GM19397 (cell line): Measurements from ENCODE around the gene MYLK.
"Not testable (repeated sequence)": the region's sequence is repeated elsewhere in the genome, so short reads cannot be mapped to it uniquely, and the experiment has no call there.

ENCODE experiments used
- ATAC-seq: cut with Tn5 transposase; IDR thresholded peaks from one replicate; pipeline ENCODE4 v1.9.1; 2021; ENCODE audit warnings: mild to moderate bottlenecking, moderate library complexity; ENCODE audit not compliant: unreplicated experiment

The MYLK gene, protein sequence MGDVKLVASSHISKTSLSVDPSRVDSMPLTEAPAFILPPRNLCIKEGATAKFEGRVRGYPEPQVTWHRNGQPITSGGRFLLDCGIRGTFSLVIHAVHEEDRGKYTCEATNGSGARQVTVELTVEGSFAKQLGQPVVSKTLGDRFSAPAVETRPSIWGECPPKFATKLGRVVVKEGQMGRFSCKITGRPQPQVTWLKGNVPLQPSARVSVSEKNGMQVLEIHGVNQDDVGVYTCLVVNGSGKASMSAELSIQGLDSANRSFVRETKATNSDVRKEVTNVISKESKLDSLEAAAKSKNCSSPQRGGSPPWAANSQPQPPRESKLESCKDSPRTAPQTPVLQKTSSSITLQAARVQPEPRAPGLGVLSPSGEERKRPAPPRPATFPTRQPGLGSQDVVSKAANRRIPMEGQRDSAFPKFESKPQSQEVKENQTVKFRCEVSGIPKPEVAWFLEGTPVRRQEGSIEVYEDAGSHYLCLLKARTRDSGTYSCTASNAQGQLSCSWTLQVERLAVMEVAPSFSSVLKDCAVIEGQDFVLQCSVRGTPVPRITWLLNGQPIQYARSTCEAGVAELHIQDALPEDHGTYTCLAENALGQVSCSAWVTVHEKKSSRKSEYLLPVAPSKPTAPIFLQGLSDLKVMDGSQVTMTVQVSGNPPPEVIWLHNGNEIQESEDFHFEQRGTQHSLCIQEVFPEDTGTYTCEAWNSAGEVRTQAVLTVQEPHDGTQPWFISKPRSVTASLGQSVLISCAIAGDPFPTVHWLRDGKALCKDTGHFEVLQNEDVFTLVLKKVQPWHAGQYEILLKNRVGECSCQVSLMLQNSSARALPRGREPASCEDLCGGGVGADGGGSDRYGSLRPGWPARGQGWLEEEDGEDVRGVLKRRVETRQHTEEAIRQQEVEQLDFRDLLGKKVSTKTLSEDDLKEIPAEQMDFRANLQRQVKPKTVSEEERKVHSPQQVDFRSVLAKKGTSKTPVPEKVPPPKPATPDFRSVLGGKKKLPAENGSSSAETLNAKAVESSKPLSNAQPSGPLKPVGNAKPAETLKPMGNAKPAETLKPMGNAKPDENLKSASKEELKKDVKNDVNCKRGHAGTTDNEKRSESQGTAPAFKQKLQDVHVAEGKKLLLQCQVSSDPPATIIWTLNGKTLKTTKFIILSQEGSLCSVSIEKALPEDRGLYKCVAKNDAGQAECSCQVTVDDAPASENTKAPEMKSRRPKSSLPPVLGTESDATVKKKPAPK (N-terminal part only)

DNA sequence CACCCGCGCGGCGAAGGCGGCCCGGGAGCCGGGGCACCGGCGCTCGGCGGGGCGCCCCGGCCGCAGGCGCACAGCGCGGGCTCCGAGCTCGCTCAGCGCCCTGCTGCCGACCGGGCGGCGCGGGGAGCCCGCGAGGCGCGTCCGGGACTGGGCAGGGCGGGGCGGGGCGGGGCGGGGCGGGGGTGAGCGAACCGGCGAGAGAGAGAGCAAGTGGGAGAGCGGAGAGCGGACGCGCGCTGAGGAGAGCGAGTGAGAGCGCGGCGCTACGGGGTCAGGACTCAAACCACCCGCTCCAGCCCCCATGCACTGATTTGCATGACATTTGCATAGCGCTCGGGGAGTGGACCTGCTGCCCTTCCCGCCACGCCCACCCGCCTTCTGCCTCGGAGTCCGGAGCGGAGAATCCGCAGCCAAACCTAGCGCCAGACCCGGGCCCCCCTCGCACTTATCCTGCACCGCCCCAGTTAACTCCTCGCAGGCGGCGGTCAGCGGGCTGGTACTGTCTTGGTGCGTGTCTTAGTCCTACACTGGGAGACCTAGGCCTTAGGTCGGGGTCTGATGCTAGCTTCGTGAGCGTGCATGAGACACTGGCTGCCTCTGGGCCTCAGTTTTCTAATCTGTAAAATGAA, at the start of gene MYLK:
MYLK (minus strand) TSS at position 130 of the 629 bp plus-strand sequence. CDS start 90,491 bp downstream, outside the sequence.
- peak; percentile 74 for ATAC-seq

DNA sequence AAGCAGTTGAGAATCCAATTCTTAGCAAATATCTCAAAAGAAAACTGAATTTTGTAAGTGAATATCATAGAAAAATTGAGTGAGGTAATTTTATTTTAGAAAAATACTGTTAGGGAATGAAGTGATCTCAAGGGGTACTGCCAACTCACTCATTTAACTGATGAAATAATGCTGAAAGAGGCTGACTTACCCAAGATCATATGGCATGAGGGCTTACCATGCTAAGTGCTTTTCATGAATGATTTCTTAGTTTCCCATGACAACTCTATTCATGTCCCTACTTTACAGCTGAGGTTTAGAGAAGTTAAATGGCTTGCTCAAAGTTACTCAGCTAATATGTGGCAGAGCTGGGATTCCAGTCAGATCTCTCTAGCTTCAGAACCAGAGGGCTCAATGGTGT, 46.3 kb upstream of the MYLK start:
- ATAC-seq = no peak

DNA sequence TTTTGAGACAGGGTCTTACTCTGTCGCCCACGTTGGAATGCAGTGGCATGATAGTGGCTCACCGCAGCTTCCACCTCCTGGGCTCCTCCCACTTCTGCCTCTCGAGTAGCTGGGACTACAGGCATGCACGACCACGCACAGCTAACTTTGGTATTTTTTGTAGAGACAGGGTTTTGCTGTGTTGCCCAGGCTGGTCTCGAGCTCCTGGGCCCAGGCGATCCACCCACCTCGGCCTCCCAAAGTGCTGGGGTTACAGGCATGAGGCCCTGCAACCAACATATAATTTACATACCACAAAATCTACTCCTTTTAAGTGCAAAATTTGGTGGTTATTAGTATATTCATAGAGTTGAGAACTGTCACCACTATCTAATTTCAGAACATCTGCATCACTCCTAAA, 45.2 kb upstream of the MYLK start:
- no peak for ATAC-seq

DNA sequence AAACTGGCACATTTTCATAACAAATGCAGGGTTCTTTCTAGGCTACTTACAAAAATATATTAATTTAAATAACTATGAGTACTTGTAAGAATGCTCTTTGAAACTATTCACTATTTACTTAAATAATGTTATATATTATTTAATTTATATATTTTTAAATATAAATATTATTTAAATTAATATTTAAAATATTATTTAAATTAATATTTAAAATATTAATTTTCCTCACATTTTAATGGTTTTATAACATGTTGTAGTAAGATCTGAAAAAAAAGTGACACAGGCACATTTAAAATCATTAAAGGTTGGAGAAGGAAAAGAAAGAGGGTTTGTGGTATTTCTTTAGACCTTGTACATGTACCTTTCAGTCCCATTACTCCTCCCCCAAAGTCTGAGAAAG, 42.3 kb upstream of the MYLK start:
- ATAC-seq = no peak

DNA sequence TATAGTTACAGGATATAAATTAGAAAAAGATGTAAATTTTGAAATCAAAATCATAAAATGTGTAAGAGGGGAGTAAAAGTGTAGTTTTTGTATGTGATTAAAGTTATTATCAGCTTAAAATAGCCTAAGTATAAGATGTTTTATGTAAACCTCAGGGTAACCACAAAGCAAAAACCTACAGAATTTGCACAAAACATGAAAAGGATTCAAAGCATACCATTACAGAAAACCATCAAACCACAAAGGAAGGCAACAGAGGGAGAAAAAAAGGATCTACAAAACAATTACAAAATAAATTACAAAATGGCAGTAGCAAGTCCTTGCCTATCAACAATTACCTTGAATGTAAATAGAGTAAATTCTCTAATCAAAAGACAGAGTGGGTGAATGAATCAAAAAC, 36.7 kb upstream of the MYLK start:
- ATAC-seq = no peak

DNA sequence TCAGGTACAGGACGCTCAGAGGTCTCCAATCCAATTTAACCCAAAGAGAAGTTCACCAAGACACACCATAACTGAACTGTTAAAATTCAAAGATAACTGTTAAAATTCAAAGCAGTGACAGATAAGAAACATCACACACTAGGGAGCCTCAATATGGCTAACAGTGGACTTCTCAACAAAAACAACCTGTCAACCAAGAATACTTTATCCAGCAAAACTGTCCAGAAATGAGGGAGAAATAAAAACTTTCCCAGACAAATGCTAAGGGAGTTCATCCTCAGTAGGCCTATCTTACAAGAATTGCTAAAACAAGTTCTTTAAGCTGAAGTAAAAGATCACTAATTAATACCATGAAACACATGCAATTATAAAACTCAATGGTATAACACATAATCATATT, 36.3 kb upstream of the MYLK start:
- no peak for ATAC-seq

DNA sequence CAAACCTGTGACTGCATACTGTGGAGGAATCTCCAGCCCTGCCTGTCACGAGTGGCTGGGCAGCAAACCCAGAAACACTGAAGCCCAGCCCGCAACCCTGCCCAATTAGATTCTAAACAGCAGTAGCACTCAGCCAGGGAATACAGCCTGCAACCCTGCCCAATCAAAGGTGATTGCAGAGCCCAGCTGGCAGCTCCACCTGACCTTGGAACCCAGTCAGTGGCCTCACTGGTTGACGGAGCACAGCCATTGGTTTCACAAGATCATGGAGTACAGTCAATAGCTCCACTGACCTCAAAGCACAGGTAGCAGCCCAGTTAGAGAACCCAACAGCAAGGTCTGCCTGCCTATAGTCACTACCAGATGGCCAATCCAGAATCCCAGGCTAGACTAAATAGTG, 35.2 kb upstream of the MYLK start:
- no peak for ATAC-seq

DNA sequence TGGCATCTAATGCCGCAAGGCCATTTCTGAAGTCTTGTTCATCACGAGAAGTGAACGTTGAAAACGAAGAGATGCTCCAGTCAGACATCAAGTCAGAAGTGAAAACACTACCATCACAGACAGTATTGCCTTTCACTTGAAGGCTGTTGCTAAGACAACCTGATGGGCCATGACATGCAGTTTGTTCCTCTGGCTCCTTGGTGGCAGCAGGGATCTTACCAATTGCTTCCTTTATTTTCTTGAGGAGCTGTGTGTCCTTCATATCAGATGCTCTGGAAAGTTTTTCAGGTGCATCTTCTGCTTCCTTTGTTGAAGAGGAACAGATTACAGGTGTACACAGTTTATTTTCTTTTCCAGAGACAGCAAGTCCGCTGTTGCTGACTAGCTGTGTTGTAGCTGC, 30.7 kb upstream of the MYLK start:
- no peak for ATAC-seq

DNA sequence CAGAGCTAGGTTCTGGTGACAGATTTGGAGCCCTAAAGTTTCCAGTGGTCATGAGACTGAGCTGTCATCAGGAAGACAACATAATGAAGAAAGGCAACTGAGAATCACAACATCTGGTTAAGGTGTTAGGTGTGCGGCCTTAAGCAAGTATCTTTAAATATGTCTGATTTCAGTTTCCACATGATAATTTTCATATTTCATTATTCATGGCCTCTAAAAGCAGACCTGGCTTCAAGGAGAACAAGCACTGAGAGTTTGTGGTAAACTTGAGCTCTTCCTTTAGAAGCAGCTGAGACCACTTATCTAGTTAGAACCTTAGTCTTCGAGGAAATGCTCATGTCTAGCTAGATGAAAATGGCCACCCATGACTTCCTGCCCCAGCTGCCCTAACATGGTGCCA, 25.7 kb upstream of the MYLK start:
- ATAC-seq = no peak

DNA sequence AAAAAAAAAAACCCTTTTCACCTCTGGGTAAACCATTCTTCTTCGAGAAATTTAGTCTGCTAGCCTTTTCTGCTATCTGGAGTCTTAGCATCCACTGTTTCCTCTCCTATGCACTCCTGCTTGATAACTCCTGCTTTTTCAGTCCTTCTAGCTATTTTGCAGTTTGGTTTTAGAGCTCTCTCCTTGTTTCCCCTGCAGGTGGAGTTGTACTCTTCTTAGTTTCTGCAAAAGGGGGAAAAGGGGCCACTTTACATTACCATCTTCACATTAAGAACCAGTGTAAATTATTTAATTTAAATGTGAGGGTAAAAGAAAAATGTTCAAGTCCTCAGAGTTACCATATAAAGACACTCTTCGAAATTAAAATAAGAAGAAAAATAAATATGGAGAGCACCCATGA, 23.6 kb upstream of the MYLK start:
- ATAC-seq = no peak

DNA sequence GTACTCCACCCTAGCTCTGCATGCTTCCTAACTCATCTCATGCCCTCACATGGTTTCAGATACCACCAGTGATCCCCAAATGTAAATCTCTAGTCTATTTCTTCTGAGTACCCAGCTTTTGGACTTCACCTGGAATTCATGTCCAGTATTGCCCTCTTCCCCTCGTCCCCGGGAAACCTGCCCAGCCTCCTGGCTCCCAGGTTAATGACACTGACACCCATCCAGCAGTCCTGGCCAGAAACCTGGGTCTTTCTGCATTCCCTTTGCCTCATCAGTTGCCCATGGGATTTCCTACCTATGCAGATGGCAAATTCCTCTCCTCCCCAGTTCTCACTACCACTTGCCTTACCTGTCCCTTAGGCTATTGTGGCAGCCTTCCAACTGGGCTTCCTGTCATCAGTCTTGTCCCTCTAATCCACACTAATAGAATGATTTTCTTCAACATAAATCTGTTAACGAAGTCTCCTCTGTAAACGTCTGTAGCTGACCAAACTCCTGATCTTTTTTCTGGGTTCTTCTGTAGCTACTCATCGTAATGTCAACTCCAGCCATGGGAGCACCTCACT, 15.3 kb upstream of the MYLK start:
- no peak for ATAC-seq

DNA sequence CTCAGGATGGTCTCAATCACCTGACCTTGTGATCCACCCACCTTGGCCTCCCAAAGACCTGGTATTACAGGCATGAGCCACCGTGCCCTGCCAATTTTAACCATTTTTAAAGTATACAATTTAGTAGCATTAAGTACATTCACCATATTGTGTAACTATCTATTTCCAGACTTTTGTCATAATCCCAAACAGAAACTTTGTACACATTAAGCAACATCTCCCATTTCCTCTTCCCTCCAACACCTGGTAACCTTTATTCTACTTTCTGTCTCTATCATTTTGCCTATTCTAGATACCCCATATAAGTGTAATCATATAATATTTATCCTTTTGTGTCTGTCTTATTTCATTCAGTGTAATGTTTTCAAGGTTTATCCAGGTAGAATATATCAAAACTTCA, 8.9 kb upstream of the MYLK start:
- no peak for ATAC-seq

DNA sequence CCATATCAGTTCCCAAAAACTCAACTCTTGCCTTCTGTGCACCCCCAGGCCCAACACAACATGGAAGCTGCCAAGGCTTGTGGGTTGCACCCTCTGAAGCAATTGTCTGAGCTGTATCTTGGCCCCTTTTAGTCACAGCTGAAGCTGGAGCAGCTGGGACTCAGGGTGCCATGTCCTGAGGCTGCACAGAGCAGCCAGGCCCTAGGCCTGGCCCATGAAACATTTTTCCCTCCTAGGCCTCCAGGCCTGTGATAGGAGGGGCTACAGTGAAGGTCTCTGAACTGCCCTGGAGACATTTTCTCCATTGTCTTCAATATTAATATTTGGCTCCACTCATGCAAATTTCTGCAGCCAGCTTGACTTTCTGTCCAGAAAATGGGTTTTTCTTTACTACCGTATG, 8.1 kb upstream of the MYLK start:
- ATAC-seq = no peak

DNA sequence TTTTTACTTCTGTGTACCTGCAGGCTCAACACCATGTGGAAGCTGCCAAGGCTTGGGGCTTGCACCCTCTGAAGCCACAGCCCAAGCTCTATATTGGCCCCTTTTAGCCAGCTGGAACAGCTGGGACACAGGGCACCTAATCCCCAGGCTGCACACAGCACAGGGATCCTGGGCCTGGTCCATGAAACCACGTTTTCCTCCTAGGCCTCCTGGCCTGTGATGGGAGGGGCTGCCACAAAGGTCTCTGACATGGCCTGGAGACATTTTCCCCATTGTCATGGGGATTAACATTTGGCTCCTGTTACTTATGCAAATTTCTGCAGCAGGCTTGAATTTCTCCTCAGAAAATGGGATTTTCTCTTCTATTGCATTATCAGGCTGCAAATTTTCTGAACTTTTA, 6.9 kb upstream of the MYLK start:
- not testable (repeated sequence) for ATAC-seq

DNA sequence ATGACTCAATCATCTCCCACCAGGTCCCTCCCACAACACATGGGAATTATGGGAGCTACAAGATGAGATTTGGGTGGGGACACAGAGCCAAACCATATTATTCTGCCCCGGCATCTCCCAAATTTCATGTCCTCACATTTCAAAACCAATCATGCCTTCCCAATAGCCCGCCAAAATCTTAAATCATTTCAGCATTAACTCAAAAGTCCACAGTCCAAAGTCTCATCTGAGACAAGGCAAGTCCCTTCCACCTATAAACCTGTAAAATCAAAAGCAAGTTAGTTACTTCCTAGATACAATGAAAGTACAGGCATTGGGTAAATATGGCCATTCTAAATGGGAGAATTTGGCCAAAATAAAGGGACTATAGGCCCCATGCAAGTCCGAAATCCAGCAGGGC, 6.0 kb upstream of the MYLK start:
- ATAC-seq = not testable (repeated sequence)

DNA sequence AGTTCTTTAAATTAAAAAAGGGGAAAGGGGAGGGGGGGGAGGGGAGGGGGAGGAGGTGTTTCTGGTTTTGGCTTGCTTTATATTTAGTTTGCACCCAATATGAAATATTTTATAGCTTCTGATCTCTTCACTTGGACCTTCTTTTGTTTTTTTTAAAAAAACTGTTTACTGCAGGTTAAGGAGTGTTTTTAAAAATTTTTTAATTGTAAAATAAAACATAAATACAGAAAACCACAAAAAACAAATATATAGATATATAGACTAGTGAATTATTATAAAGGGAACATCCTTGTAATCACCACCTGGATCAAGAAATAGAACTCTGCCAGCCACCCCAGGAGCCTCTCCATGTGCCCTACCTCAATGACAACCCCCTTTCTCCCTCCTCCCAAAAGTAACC, 861 bp upstream of the MYLK start:
- ATAC-seq = no peak

DNA sequence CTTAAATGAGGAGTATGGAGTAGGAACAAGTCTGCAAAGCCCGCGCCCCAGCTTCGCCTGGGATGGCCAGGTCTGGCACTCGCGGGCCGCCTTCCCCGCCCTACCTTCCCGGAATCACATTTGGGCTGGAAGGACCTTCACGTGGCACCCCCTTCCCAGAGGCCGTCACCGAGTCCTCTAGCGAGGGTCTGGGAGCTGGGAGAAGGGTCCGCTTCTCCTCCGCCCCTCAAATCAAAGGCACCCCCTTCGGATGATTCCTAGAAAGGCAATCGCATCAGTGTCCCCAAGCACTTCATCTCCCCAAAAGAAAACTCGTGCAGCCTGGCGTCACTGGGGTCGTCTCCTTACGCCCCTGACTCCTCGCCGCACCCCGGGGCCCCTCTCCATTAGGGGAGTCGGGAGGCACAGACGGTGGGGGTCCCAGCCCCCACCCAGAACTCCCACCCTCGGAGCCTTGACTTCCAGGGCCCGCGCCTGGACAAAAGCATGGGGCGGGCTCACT, 380 bp downstream of the MYLK start:
- no peak for ATAC-seq

DNA sequence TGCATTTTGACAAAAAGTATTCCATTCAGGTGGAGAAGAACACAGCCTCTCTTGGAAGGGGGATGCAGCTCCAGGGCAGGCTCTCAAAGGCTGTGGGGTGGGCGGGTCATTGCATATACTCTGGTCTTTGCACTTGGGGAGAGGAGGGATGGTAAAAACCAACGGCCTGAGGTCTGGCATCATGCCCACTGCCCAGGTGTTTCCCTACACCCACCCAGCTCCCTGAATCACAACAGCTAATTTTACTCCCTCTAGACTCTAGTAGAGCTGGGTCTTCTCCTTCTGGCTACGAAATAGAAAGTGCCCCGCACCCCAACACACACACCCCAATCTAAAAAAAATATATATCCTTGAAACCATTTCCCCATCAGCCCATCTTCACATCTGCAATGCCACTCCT, 1.0 kb downstream of the MYLK start:
- ATAC-seq = no peak

DNA sequence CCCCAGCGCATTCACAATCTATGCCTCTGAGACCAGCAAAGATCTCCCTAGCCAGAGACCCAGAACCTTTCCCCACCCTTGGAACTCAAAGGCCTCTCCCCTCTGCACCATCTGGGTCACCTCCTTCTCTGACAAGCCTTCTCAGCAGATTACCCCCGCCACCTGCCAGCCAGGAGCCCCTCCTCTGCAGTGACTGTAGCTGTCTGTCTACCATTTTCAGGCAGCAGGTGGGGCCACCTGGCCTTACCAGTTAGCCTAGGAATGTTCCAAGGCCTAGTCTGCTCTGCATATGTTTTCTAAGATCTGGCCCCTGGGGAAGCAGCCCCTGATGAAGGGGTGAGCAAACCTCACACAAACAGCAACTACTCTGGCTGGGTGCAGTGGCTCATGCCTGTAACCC, 2.4 kb downstream of the MYLK start:
- ATAC-seq = no peak

DNA sequence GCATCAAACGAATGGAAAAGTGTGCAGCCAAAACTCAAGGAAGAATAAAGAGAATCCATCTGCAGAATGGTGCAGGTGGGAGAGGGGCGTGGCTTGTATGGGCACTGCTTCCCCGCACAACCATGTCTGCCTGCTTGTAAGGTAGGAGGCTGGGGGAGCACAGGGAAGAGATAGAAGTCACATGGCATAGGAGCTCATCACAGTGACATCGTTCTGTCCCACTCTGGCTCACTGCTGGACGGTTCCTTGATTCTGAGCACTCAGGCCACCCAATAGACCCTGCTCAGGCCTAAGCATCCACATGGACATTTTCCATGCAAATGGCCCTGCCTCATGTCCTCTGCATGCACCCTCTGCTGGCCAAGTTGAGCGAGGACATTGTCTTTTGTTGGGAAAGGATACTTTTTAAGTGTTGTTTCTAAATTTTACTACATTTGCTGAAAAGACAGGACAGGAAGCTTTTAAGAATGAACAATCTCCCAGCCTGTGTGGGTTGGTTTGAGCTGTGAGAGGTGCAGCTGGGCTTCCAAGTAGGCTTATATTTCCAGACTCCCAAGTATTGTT, 3.1 kb downstream of the MYLK start:
- no peak for ATAC-seq
